ENCODE data around the gene ID1. TPM values are rescaled to one million over a fixed set of nuclear protein-coding genes. Genes with fewer than 3 reads are reported as not detected.

Gene ID1, protein sequence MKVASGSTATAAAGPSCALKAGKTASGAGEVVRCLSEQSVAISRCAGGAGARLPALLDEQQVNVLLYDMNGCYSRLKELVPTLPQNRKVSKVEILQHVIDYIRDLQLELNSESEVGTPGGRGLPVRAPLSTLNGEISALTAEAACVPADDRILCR
- total RNA-seq (100 to 1,000 TPM; 122 to 188 (median 134) TPM), polyA plus RNA-seq (273 TPM)
- long read RNA-seq, donor 1, transcript ID1-202 (2 exons, 994 nt): major isoform, 23 of 23 reads
- long read RNA-seq, donor 1, partial matches to known transcripts: 0 of 23 reads
- long read RNA-seq, donor 1, other reads (novel, unspliced or antisense): 0 of 23 reads
- long read RNA-seq, donor 2, transcript ID1-202 (2 exons, 994 nt): major isoform, 27 of 31 reads
- long read RNA-seq, donor 2, partial matches to known transcripts: 0 of 31 reads
- long read RNA-seq, donor 2, other reads (novel, unspliced or antisense): 1 of 31 reads
- long read RNA-seq, donor 3, transcript ID1-202 (2 exons, 994 nt): major isoform, 53 of 68 reads
- long read RNA-seq, donor 3, transcript ID1-201 (1 exons, 1,233 nt): minor isoform, 15 of 68 reads
- long read RNA-seq, donor 3, partial matches to known transcripts: 0 of 68 reads
- long read RNA-seq, donor 3, other reads (novel, unspliced or antisense): 0 of 68 reads
- long read RNA-seq, donor 4, transcript ID1-202 (2 exons, 994 nt): major isoform, 16 of 22 reads
- long read RNA-seq, donor 4, transcript ID1-201 (1 exons, 1,233 nt): minor isoform, 6 of 22 reads
- long read RNA-seq, donor 4, partial matches to known transcripts: 0 of 22 reads
- long read RNA-seq, donor 4, other reads (novel, unspliced or antisense): 0 of 22 reads

- under 1% methylated on average over 74 of the region's 74 CpGs for WGBS
- peak; percentile 98 to 99 (median 98) for DNase-seq
- peak; percentile 85 to 92 for ATAC-seq
- H3K4me1 ChIP-seq (ENCODE audit: control insufficient read depth, insufficient read depth, low read length): no peaks in the 10 kb centered on the region
- peak within 1 kb of the TSS; percentile 64 for H3K4me3 ChIP-seq (ENCODE audit: low read length)
- intact Hi-C loops (cut with DNase I): loop anchor here in 2 of 4 donors (2.0 kb wide), 1 partner anchor 32 kb away; no protein-coding TSS in a partner anchor
- no peaks in the 10 kb centered on the region for H3K9me3 ChIP-seq (ENCODE audit: control insufficient read depth, low read length)
- H3K27ac ChIP-seq (ENCODE audit: low read length): peak within 1 kb of the TSS; percentile 95
- no peaks in the 10 kb centered on the region for H3K27me3 ChIP-seq (ENCODE audit: control insufficient read depth, insufficient read depth)
Measured at GRCh38 chr20:31605031-31605901, at the start of gene ID1. Gene ID1, plus strand, starts transcription at chr20:31605289. Its CDS starts 99 bp downstream, at chr20:31605388.

- peak overlapping the region; percentile 16 for H3K27ac ChIP-seq (ENCODE audit: low read length)
- no peaks in the 10 kb centered on the region for H3K27me3 ChIP-seq (ENCODE audit: control insufficient read depth, insufficient read depth)
- no peaks in the 10 kb centered on the region for H3K9me3 ChIP-seq (ENCODE audit: control insufficient read depth, low read length)
- 94% methylated on average over 2 of the region's 2 CpGs for WGBS
- ATAC-seq: no peak
- no peak overlapping the region for H3K4me3 ChIP-seq (ENCODE audit: low read length)
- intact Hi-C loops (cut with DNase I): loop anchor here (2.0 to 10.0 kb wide), 3 partner anchors 53 to 165 kb away; partner anchors contain the start of gene BCL2L1 (in 2 of the 4)
- H3K4me1 ChIP-seq (ENCODE audit: control insufficient read depth, insufficient read depth, low read length): peaks cover 3% of the 10 kb centered on the region
- no peak for DNase-seq
Measured at GRCh38 chr20:31559704-31560093, 45.4 kb upstream of the ID1 start.

DNA sequence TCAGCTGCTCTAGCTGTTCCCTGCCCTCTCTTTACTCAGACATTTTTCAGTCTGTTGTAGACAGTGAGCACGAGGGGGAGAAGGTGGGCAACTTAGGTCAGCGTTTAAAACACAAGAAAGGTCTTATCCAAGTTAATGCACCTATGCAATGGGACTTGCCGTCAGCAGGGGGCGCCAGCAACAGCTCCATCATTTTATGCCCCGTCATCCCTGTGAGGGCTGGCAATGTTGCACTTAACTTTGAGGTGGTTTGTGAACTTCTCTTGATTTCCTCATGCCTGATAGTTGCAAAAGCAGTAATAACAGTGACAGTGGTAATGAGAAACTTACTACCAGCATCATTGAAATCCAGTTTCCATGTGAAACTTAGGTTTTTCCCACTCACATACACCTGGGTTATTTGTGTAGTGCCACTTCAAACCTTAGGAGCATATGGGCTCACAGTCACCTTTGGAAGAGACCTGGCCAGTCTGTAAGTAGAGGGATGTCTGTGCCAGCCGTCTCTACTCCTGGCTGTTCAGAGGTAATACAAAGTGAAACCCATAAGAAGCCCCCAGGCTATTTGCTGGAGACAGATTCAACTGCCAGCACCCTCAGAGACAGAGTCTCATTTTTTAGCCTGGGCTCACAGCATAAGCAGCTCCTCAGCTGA lies 44.9 kb upstream of the ID1 start:
- H3K9me3 ChIP-seq (ENCODE audit: control insufficient read depth, low read length): no peaks in the 10 kb centered on the region
- DNase-seq: peak; percentile 76 to 87 (median 86)
- no peaks in the 10 kb centered on the region for H3K27me3 ChIP-seq (ENCODE audit: control insufficient read depth, insufficient read depth)
- peak; percentile 17 to 47 for ATAC-seq
- intact Hi-C loops (cut with DNase I): loop anchor here (2.0 to 10.0 kb wide), 3 partner anchors 52 to 165 kb away; partner anchors contain the start of gene BCL2L1 (in 2 of the 4)
- 23% methylated on average over 6 of the region's 6 CpGs for WGBS
- H3K27ac ChIP-seq (ENCODE audit: low read length): peak overlapping the region; percentile 45
- no peak overlapping the region for H3K4me3 ChIP-seq (ENCODE audit: low read length)
- H3K4me1 ChIP-seq (ENCODE audit: control insufficient read depth, insufficient read depth, low read length): peaks cover 3% of the 10 kb centered on the region

- ATAC-seq (no peak), DNase-seq (peak in 1 of 3 donors; percentile 10)
- peaks cover 3% of the 10 kb centered on the region for H3K4me1 ChIP-seq (ENCODE audit: control insufficient read depth, insufficient read depth, low read length)
- 75% methylated on average over 7 of the region's 7 CpGs for WGBS
- H3K9me3 ChIP-seq (ENCODE audit: control insufficient read depth, low read length): no peaks in the 10 kb centered on the region
- H3K27me3 ChIP-seq (ENCODE audit: control insufficient read depth, insufficient read depth): no peaks in the 10 kb centered on the region
- no peak overlapping the region for H3K4me3 ChIP-seq (ENCODE audit: low read length)
- no peak overlapping the region for H3K27ac ChIP-seq (ENCODE audit: low read length)
- intact Hi-C loops (cut with DNase I): loop anchor here (2.0 to 10.0 kb wide), 3 partner anchors 51 to 164 kb away; partner anchors contain the start of gene BCL2L1 (in 2 of the 4)
Measured at GRCh38 chr20:31560746-31561598, 44.1 kb upstream of the ID1 start.

DNA sequence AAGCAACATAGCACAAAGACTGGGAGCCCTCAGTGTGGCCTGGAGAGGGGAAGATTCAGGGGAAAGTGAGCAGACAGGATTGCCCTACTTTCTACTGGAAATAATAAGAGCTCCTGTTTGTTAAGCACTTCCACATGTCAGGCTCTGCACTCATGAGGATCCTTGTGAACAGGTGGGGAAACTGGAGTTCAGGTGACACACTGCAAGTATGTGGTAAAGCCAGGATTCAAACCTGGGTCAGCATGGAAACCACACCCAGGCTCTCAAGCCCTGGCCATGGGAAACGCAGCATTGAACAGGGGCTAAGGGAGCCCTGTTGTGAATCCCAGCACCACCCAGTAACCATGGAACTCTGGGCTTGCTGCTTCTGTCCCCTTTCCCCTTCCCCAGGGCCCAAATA lies 42.8 kb upstream of the ID1 start:
- Histone ChIP-seq H3K27ac (ENCODE audit: low read length) (no peak overlapping the region), H3K27me3 (ENCODE audit: control insufficient read depth, insufficient read depth) (no peaks in the 10 kb centered on the region), H3K9me3 (ENCODE audit: control insufficient read depth, low read length) (no peaks in the 10 kb centered on the region), H3K4me1 (ENCODE audit: control insufficient read depth, insufficient read depth, low read length) (peaks cover 3% of the 10 kb centered on the region), H3K4me3 (ENCODE audit: low read length) (no peak overlapping the region)
- intact Hi-C loops (cut with DNase I): loop anchor here in 3 of 4 donors (2.0 to 10.0 kb wide), 3 partner anchors 50 to 163 kb away; partner anchors contain the start of gene BCL2L1 (in 2 of the 3)
- DNase-seq (peak in 1 of 3 donors; percentile 34), ATAC-seq (no peak)
- 79% methylated on average over 1 of the region's 1 CpG for WGBS

- Histone ChIP-seq H3K27me3 (ENCODE audit: control insufficient read depth, insufficient read depth) (no peaks in the 10 kb centered on the region), H3K9me3 (ENCODE audit: control insufficient read depth, low read length) (no peaks in the 10 kb centered on the region), H3K4me1 (ENCODE audit: control insufficient read depth, insufficient read depth, low read length) (peaks cover 3% of the 10 kb centered on the region), H3K4me3 (ENCODE audit: low read length) (no peak overlapping the region), H3K27ac (ENCODE audit: low read length) (no peak overlapping the region)
- 90% methylated on average over 6 of the region's 6 CpGs for WGBS
- intact Hi-C loops (cut with DNase I): loop anchor here in 3 of 4 donors (5.0 to 10.0 kb wide), 2 partner anchors 48 to 161 kb away; partner anchors contain the start of gene BCL2L1 (in 2 of the 3)
- no peak for ATAC-seq
- DNase-seq: no peak
Measured at GRCh38 chr20:31564284-31564683, 40.8 kb upstream of the ID1 start.

DNA sequence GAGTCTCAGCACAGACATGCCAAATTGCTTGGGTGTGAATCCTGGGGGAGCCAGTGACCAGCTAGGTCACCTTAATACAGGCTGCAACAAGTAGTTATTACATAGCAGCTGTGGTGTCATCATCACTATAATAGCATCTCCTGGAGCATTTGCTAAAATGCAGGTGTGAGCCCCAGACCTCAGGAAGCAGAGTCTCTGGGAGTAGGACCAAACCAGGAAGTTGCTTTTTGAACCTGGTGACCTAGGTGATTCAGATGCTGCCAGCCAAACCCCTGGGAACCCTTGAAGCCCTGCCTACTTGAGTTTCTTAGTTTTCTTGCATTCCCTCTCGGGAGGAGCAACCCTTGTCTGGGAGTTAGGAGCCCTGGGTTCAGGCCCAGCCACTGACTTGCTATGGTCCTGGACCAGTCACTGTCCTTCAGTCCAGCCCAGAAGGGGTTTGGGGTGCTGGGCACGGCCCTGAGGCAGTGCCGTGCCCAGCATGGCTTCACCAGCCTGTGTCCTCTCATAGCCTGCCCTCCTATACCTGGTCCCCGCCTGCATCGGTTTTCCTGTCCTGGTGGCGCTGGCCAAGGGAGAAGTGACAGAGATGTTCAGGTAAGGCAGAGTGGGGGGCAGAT lies 39.3 kb upstream of the ID1 start:
- peaks cover 6% of the 10 kb centered on the region for H3K4me1 ChIP-seq (ENCODE audit: control insufficient read depth, insufficient read depth, low read length)
- no peak overlapping the region for H3K27ac ChIP-seq (ENCODE audit: low read length)
- intact Hi-C loops (cut with DNase I): loop anchor here in 2 of 4 donors (2.0 to 10.0 kb wide), 2 partner anchors 45 to 159 kb away; partner anchors contain the start of gene BCL2L1 (in 2 of the 2)

DNA sequence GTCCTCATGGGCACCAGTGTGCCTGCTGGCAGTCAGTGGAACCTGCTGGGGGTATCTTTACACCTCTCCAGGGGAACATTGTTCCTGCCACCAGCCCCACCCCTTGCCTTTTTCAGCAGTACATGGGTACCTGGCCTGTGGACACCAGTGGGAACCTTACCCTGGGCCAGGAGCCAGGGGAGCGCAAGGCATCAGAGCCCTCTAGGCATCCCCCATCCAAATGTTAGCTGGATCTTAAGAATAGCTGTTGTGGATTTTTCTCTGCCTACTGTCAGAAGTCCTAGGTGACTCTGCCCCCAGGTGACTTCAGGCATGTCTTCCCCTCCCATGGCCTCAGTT lies 38.8 kb upstream of the ID1 start:
- Histone ChIP-seq H3K4me3 (ENCODE audit: low read length) (no peak overlapping the region), H3K27ac (ENCODE audit: low read length) (no peak overlapping the region), H3K27me3 (ENCODE audit: control insufficient read depth, insufficient read depth) (no peaks in the 10 kb centered on the region), H3K9me3 (ENCODE audit: control insufficient read depth, low read length) (no peaks in the 10 kb centered on the region), H3K4me1 (ENCODE audit: control insufficient read depth, insufficient read depth, low read length) (peaks cover 6% of the 10 kb centered on the region)
- 98% methylated on average over 1 of the region's 1 CpG for WGBS
- DNase-seq: no peak
- intact Hi-C loops (cut with DNase I): loop anchor here in 2 of 4 donors (2.0 to 10.0 kb wide), 2 partner anchors 45 to 159 kb away; partner anchors contain the start of gene BCL2L1 (in 2 of the 2)
- no peak for ATAC-seq

More for the DNA sequence above, 39.3 kb upstream of the ID1 start:
- DNase-seq (peak in 1 of 3 donors; percentile 27), ATAC-seq (no peak)
- WGBS: 91% methylated on average over 6 of the region's 6 CpGs
- Histone ChIP-seq H3K4me3 (ENCODE audit: low read length) (no peak overlapping the region), H3K27me3 (ENCODE audit: control insufficient read depth, insufficient read depth) (no peaks in the 10 kb centered on the region), H3K9me3 (ENCODE audit: control insufficient read depth, low read length) (no peaks in the 10 kb centered on the region)
